Stimulated activated naive CD4-positive, alpha-beta T cell (primary cell): ENCODE data around the gene ACKR4.
"Not testable (repeated sequence)": the region's sequence is repeated elsewhere in the genome, so short reads cannot be mapped to it uniquely, and the experiment has no call there.

ENCODE experiments used
- DNase-seq, 6 experiments: peaks; one replicate each; lab custom pipeline; 2025; lab: John Stamatoyannopoulos, UW

Gene ACKR4

GRCh38 chr3:132596816-132597433, at the start of gene ACKR4:
TSS of gene ACKR4 (plus strand) at chr3:132597270. CDS start at chr3:132600398, 3,128 bp downstream.
- no peak for DNase-seq

GRCh38 chr3:132549169-132549568, 47.9 kb upstream of the ACKR4 start:
- no peak for DNase-seq

GRCh38 chr3:132549890-132550578, 47.0 kb upstream of the ACKR4 start:
- DNase-seq = no peak

- DNase-seq = no peak
These were observed 46.3 kb upstream of the ACKR4 start for GRCh38 chr3:132550579-132551305.

- no peak for DNase-seq
These were observed 43.2 kb upstream of the ACKR4 start for GRCh38 chr3:132553826-132554225.

GRCh38 chr3:132554437-132554836, 42.6 kb upstream of the ACKR4 start:
- no peak for DNase-seq

GRCh38 chr3:132555306-132556035, 41.6 kb upstream of the ACKR4 start:
- no peak for DNase-seq

GRCh38 chr3:132556036-132556386, 41.1 kb upstream of the ACKR4 start:
- DNase-seq = not testable (repeated sequence)

GRCh38 chr3:132556508-132557159, 40.4 kb upstream of the ACKR4 start:
- no peak for DNase-seq

- no peak for DNase-seq
These were observed 36.1 kb upstream of the ACKR4 start for GRCh38 chr3:132561003-132561402.

GRCh38 chr3:132563420-132564069, 33.5 kb upstream of the ACKR4 start:
- no peak for DNase-seq

- no peak for DNase-seq
These were observed 33.0 kb upstream of the ACKR4 start for GRCh38 chr3:132564070-132564465.

GRCh38 chr3:132568422-132568821, 28.6 kb upstream of the ACKR4 start:
- no peak for DNase-seq

GRCh38 chr3:132569153-132569552, 27.9 kb upstream of the ACKR4 start:
- no peak for DNase-seq

GRCh38 chr3:132569580-132569979, 27.5 kb upstream of the ACKR4 start:
- DNase-seq = no peak

- no peak for DNase-seq
These were observed 27.1 kb upstream of the ACKR4 start for GRCh38 chr3:132570016-132570415.

- DNase-seq = no peak
These were observed 23.3 kb upstream of the ACKR4 start for GRCh38 chr3:132573797-132574211.

GRCh38 chr3:132587401-132587800, 9.7 kb upstream of the ACKR4 start:
- no peak for DNase-seq

GRCh38 chr3:132592216-132592615, 4.9 kb upstream of the ACKR4 start:
- DNase-seq = no peak

- DNase-seq = no peak
These were observed 3.7 kb upstream of the ACKR4 start for GRCh38 chr3:132593241-132593946.

- no peak for DNase-seq
These were observed 3.1 kb upstream of the ACKR4 start for GRCh38 chr3:132593947-132594323.
